ENCODE measurements around the gene NECAB2.

NECAB2 gene

DNA sequence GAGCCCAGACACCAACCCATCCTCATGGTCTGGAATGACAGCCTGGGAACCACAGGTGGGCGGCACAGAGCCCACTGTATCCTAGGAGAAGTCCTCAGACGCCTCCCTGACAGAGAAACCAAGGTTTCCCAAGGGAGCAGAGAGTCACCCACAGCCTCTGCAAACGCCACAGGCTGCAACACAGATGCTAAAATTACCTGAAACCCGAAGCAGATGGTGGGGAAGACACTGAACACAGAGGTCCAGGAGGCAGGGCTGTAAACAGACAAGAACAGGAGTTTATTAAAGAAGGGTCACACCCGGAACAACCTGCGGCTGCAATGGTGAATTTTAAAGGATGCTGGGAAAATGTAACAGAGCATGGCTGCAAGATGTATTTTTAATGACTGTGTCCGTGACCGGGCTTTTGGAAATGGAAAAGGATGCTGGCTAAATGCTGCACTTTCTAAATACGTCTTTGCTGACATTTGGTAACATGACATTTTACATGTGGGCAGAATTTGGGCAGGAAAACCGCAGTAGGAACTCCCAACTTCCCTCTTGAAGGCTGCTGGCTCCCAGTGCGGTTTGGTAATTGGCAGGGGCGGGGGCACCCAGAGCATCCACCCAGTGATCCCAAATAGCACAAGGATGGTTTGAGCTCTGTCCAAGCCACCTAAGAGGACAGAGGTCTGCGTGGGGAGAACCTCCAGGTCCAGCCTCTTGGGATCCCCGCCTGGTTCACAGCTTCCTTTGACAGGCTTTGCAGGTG lies 61.4 kb downstream of the NECAB2 start:
- DNase-seq: no peak

DNA sequence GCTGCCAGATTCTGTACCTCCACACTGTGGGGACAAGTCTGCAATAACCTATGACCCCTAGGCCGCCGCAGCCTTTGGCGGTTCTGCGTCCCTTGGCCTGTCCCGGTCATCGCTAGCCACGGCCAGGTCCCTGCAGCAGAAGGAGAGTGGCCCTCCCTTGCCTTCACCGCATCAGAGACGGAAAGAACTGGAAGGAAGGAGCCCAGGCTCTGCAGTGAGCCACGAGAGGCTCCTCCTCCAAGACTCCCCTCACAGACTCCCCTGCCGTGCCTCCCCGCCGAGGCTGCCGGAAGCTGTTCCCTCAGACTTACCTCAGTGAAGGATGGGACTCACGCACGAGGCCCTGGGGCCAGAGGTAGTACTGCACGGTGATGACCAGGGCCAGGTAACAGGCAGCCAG lies 63.5 kb downstream of the NECAB2 start:
- DNase-seq: no peak

DNA sequence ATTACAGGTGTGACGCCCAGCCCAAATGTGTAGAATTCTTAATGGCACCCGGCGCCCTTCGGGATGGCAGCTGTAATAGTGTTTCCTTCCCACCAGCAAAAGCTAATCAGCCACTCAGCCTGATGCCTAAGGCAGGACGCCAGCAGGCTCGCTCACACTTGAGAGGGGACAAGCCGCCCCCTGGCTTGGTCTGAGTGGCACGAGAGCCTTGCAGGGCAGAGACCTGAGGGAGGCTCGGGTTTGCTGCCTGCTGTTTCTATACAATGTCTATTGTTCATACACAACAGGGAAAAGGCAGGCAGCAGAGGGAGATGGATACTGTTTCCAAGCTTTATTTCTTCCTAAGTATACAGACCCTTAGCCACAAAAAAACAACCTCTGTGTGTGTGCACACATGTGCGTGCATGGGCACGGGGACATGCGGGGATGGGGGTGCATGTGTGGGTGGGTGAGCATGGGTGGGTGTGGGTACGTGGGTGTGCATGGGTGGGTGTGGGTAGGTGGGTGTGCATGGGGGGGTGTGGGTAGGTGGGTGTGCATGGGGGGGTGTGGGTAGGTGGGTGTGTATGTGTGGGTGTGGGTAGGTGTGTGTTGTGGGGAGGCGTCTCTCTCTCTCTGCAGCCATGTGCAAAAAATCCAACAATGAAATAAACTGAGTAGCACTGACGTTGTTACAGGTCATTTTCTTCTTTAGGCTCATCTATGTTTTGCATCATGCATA lies 64.6 kb downstream of the NECAB2 start:
- no peak for DNase-seq

DNA sequence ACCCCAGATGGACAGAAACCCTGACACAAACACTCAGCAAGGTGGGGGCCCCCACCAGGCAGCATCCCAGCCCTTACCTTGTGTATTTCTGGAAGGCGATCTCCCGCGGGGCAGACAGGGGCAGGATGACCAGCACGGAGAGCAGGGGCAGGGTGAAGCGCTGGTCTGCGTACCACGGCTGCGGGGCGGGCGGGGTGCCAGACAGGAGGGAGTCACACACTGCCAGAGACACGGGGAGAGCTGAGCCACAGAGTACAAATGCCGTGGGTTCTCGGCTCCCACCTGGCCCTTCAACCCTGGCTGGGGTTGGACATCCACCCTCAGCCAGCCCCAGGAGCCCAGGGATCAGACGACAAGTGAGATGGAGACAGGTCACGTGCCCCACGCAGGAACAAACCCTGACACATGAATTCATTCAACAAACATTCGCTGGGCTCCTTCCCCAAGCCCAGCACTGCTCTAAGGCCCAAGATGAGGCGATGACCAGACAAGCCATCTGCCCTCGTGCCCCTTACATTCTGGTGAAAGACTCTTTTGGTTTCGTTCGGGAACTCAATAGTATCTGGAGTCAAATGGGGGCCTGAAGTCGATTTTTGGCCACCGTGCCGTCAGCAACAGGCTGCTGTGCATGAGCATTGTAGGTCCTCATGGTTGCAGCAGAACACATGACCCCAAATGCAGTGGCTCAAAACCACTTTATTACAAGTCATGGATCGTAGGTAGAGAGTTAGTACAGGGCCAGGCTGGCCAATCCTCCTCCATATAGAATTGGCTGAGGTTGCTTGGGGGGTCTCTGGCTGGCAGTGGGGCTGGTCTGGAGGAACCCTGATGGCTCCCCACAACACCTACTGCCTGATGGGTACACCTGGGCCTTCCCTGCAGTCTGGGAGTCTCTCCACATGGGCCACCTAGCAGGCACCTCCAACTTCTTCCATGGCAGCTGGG lies 65.5 kb downstream of the NECAB2 start:
- no peak for DNase-seq

DNA sequence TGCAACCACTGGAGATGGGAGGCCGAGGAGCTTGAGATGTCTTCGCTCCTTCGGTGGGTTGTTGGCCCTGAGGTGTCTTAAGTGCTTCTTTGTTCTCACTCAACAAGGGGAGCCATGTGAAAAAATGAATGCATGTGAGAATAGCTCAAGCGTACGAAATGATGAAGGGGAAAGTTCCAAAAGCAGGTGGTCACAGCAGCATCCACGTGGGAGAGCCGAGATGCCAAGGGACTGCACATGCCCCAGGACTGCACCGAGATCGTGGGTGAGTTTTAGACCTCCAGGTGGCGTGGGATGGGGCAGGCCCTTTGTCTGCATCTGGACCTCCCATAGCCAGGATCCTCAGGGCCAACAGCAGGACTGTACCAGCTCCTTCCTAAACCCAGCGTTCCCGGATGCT lies 66.5 kb downstream of the NECAB2 start:
- DNase-seq: no peak

DNA sequence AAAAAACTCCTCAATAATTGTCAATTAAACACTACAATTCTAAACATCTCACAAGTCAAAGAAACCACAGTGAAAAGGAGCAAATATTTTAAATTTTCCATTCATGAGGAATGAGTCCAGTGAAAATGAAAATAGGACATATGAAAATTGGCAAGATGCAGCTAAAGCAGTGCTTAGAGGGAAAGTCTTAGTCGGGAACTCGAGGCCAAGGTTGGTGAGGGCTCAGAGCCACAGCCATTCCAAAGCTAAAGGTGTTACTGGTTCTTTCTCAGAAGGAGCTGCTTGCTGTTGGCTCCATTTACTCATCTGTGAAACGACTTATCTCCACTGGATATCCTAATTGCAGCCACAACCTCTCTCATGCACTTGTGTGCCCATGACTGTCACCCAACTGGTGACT lies 68.1 kb downstream of the NECAB2 start:
- DNase-seq: no peak

DNA sequence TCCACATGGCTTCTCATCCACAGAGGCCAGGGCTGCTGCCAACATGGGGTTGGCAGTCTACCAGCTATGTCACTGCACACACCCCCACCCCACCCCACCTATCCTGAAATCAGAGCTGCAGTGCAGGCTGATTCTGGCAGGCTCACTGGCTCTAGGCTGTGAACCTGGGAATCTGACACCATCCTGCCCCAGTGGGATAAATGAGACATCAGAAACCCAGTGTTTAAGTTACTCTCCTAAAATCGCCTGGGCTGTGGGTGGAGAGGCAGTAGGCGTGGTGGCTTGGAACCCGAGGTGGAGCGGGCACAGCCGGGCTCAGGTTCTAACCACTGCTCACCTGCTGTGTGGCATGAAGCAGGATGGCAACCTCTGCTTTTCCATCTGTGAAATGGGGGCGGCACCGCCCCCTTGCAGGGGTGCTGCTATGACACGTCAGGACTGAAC lies 69.0 kb downstream of the NECAB2 start:
- DNase-seq: no peak

DNA sequence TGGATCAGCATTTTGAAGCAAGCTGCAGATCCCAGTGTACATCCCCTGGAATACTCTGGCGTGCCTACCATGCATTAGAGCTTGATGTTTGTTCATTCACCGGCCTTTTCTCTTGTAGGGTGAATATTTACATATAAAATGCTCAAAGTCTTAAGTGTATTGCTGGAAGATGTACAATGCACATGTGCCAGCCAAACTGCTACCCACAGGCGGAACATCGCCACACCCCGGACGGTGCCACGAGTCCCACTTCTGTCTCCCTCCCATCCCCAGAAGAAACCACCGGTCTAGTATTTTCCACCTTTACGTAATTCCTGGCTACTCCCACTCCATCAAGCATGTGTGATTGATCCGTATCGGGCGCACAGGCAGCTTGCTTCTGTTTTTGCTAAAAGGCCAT lies 70.4 kb downstream of the NECAB2 start:
- DNase-seq: no peak

DNA sequence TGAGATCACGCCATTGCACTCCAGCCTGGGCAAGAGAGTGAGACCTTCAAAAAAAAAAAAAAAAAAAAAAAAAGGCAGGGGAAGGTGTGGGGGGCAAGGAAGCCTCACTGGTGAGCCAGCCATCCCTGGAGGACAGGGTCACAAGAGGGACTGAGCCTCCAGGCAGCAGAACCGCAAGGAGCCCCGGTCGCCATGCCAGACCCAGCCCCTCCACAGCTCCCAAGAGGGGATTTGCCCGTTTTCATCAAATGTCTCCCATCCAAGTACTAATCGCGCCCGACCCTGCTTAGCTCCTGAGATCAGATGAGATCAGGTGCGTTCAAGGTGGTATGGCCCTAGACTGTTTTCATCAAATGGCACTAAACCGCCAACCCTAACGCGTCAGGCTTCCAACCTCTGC lies 71.7 kb downstream of the NECAB2 start:
- DNase-seq: no peak

DNA sequence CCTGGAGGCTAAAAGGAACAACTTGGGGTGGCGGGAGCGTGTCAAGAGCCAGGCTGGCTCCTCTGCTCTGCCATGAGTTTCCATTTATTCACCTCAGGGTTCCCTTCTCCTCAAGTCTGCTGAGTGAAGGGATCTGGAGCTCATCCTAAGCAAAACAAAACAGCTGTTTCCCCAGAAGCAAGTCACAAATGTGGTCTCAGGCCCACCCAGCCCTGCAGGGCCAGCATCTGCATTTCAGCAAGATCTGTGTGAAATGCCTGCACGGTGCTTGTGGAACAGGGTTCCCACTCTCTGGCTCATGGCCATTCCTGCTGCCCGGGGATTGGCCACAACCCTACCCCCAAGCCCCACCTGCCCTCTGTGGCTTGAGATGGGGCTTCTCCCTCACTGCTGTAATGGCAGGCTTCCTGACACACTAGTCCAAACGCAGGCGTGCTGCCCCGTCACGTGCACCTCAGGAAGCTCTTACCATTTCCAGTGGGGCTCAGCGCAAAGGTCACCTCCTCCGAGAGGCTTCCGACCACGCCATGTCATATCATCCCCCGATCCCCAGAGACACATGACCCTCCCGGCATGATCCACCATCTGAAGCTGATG lies 72.3 kb downstream of the NECAB2 start:
- no peak for DNase-seq

DNA sequence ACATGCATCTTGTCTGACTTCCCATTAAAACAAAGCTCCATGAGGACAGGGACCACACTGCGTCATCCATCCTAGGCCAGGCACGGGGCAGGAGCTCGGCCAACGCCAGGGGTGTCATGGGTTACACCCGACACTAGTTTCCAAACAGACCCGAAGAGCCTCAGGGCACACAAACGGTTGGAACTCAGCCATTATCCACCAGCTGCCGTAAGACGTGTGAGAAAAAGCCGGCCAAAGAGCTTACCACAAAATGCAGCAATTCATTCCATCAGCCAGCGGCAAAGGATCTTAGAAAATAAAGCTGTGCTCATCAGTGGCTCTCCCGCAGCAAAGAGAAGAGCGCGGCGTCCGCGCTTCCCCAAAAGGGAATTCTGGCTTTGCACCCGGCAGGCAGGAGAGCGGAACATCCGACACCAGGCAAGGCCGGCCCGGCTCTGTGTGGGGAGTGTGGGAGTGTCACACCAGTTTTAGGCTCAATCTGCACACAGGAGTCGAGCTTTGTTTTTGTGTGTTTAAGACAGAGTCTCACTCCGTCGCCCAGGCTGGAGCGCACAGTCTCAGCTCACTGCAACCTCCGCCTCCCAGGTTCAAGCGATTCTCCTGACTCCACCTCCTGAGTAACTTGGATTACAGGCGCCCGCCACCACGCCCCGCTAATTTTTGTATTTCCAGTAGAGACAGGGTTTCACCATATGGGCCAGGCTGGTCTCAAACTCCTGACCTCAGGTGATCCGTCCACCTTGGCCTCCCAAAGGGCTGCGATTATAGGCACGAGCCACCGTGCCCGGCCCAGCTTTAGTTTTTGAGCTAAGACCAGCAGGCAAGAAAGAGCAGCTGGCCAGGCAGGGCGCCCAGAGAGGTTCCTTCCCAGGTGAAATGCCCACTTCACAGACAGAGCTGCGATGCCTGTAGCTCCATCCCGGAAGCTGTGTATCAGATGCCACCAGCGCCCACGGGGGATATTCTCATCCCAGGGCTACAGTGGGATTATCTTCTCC lies 73.1 kb downstream of the NECAB2 start:
- DNase-seq: no peak

DNA sequence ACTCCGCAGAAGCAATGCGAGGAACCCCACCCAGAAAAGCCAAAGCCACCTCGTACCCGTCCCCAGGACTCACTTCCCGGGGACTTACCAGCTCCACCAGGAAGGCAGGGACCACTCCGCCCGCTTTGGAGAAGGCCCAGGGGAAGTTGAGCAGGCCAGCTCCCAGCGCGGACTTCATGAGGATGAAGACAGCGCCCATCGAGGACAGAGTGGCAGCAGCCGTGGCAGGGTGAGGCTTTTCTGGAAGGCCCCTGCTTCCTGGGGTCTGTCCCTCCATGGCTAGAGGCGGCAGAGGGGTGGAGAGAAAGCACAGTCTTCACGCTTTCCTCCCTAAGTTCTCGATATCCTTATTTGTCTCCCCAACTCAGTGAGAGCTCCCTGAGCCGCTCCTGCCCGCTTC lies 73.8 kb downstream of the NECAB2 start:
- no peak for DNase-seq

DNA sequence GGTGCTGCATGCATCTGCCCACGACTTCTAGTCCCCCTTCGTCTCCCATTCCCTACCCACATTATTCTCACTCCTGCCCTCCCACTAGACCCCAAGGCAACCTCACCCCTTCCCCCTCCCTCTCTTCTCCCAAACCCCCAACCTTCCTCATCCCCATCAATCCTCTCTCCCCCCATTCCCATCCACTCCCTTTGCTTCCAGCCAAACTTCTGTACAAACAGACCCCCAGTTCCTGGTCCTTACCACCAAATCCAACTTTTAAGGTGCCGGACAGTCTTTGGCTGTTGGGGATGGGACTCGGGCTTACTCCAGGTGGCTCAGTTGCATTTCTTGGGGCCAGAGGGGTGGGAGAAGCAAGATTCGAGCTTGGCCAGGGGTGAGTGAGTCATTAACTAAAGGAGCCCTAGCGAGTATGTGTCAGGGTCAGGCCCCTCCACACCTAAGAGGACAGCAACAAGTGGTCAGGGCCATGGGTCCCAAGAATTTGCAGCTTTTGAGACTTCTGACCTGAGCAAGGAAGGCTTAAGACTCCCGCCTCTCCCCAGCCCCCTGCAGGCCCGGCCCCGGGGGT lies 74.3 kb downstream of the NECAB2 start, which contains the start of gene SLC38A8:
Gene SLC38A8 (minus strand): TSS at position 488 of the 571 bp plus-strand sequence. CDS start 638 bp downstream, outside the sequence.
- no peak for DNase-seq

DNA sequence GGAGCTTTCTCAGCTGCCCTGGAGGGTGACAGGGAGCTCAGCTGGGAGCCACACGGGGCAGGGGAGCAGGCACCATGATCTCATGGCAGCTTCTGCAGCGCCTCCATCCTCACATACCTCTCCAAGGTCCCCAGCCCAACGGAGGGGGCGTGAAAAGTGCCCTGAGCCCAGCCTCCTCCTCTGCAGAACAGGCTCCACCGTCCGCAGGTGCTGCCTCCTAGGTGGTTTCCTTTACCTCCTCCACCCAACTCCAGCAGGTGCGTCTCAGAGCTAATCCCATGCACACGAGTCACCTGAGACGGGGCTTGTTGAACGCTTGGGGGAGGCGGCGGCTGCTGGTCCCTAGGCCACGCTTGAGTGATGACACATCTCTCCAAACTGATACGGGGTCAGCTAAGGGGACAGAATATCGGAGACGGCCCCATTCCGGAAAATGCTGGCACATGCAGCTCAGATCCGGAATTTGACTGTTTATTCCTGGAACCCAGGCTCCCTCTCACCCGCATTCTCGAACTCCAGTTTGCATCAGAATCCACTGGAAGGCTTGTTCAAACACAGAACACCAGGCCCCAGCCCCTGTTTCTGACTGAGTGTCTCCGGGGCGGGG lies 74.9 kb downstream of the NECAB2 start:
- DNase-seq: no peak

DNA sequence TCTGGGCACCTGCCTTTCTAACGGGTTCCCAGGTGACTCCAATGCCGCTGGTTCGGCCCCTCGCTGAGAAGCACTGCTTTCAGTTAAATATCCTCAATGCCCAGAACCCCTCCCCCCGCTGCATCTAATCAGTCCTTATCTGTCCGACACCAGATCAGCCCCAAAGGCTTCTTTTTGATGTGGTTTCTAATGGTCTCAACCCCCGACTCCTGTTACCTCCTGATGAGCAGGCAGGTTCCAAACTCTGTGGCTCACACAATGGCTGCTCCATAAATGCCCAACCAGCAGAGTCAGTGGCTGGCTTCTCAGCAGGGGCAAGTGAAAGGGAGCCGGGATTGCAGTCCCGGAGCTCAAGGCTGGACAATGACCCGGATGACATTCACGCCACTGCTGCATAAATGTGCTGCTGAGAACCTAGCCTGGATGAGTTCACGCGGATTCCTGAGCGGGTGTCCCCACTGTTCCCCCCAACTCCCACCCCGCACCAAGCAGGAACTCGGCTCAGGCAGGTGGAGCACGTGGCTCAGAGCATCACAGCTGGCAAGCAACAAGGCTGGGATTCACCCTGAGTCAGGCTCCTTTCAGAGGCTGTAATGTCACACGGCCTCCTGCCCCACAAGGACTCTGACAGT lies 75.6 kb downstream of the NECAB2 start:
- DNase-seq: no peak

DNA sequence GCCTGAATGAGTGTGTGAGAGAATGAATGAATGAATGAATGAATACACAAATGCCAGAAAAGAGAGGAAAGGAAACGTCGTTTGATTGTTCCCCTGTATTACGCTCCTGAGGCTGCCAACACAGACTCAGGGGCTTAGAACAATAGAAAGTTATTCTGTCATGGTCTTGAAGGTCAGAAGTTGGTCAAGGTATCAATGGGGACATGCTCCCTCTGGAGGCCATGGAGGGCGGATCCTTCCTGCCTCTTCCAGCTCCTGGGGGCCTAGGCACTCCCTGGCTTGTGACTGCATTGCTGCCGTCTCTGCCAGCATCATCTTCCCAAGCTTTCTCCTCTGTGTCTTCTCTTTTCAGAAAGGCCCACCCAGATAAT lies 76.1 kb downstream of the NECAB2 start:
- no peak for DNase-seq

DNA sequence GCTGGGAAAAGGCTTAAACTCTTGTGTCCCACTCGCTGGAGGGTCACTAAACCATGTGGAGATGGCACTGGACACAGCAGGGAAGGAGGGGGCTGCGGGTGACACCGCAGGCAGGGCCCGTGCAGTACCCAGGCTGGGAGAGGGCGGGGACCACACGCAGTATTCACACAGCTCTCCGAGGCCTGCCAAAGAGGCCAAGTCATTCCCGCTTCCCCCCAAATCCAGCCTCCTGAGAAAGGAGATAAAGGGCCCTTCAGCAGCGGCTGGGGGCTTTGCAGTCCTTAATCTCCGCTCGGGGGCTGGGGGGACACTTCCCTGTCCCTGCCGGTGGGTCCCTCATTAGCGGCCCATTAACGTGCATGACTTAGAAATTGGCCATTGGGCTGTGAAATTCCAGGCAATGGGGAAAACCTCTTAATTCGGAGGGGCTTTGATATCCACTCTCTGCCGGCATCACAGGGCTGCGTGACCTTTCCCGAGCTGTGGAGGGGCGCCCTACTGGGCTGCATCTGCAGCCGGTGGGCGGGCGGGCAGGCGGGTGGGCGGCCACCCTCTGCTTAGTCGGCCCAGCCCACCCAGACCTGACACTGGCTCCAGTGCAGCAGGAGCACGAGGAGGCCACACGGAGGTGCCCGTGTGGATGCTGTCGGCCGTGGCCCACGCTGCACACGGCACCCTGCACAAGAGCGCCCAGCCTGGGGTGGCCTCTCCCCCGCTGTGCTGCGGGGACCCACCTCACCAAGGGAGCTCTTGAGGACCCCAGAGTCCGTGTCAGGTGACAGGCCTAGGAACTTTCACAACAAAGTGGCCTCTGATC lies 77.2 kb downstream of the NECAB2 start:
- DNase-seq: no peak

DNA sequence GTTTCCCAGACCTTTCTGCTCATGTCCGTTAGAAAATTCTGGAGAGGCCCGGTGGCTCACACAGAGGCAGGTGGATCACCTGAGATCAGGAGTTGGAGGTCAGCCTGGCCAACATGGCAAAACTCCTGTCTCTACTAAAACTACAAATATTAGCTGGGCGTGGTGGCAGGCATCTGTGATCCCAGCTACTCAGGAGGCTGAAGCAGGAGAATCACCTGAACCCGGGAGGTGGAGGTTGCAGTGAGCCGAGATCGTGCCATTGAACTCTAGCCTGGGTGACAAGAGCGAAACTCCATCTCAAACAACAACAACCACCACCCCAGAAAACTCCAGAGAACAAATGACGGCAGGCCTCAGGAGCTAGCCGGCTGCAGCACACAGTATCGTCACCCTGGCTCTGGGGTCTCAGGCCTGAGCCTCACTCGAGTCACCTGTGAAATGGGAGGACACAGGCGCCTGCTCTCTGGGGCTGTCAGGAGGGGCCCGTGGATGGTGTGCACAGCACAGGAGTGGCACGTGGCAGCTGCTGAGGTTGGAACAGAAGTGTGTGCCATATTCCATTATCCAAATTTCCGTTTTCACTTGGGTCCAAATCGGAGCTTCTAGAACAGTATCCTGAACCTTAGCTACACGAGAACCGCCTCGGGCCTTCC lies 77.9 kb downstream of the NECAB2 start:
- DNase-seq: no peak

DNA sequence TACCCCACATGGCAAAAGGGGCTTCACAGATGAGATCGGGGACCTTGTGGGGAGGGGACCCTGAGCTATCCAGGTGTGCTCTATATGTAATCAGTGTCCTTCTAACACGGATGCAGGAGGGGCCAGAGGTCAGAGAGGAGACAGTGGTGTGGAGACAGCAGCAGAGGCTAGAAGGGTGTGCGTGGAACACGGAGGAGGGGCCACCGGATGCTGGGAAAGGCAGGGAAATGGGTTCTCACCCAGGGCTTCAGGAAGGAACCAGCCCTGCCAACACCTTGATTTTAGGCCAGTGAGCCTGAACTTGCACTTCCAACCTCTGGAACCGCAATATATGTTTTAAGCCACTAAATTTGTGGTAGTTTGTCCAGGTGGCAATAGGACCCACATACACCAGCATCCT lies 79.2 kb downstream of the NECAB2 start:
- DNase-seq: no peak
